CD4-positive, alpha-beta memory T cell (primary cell): Measurements from ENCODE around the gene UTP20. TPM values are rescaled to one million over a fixed set of nuclear protein-coding genes. Genes with fewer than 3 reads are reported as not detected.

Experiments used
- CTCF ChIA-PET: fragments of 350-600 bp; sonication (Branson Sonifier 250); formaldehyde crosslinking; loops from one replicate; lab custom pipeline; 2021; ENCODE audit warnings: inconsistent platforms; ENCODE audit not compliant: partially characterized antibody; lab: Charles Lee
- POLR2A ChIA-PET: fragments of 350-600 bp; sonication (Branson Sonifier 250); formaldehyde crosslinking; loops from one replicate; lab custom pipeline; 2021; ENCODE audit not compliant: partially characterized antibody; lab: Charles Lee
- DNase-seq, 5 donors: peaks; one replicate each; pipeline versions ENCODE4 v3.0.0 to v3.0.0-alpha.2; 2020 to 2022; ENCODE audit warnings: mixed read lengths in 1 of 5
- H3K27ac ChIP-seq: one replicate; pipeline ENCODE4 v1.7.0; 2013; ENCODE audit warnings: low read depth, low read length
- H3K27me3 ChIP-seq: 2 replicates; pipeline ENCODE4 v1.7.0; 2013; ENCODE audit warnings: mild to moderate bottlenecking, low read length, moderate library complexity; ENCODE audit not compliant: insufficient read depth
- H3K36me3 ChIP-seq: 2 replicates; pipeline ENCODE4 v1.7.0; 2013; ENCODE audit warnings: mild to moderate bottlenecking, low read length, moderate library complexity; ENCODE audit not compliant: insufficient read depth
- H3K4me1 ChIP-seq: 2 replicates; pipeline ENCODE4 v1.7.0; 2013; ENCODE audit warnings: mild to moderate bottlenecking, low read length, moderate library complexity; ENCODE audit not compliant: insufficient read depth
- H3K4me3 ChIP-seq, 2 donors: one replicate each; pipeline ENCODE4 v1.7.0; 2013; ENCODE audit warnings: low read length in 2 of 2, mild to moderate bottlenecking in 1 of 2
- H3K9me3 ChIP-seq, 2 donors: one replicate each; pipeline ENCODE4 v1.7.0; 2013; ENCODE audit warnings: low read length in 2 of 2, control low read depth in 1 of 2; ENCODE audit not compliant: control insufficient read depth in 1 of 2
- H3K27ac Mint-ChIP-seq, 7 donors: one replicate each; pipeline ENCODE4 v1.8.0; 2020 to 2021; ENCODE audit warnings: mixed read lengths in 7 of 7, mild to moderate bottlenecking in 6 of 7, inconsistent platforms in 3 of 7, moderate library complexity in 3 of 7
- H3K27me3 Mint-ChIP-seq, 2 donors: one replicate each; pipeline ENCODE4 v1.8.0; 2020 to 2021; ENCODE audit warnings: mixed read lengths in 2 of 2
- H3K36me3 Mint-ChIP-seq, 2 donors: one replicate each; pipeline ENCODE4 v1.8.0; 2020 to 2021; ENCODE audit warnings: mixed read lengths in 2 of 2, inconsistent platforms in 1 of 2, mild to moderate bottlenecking in 1 of 2
- H3K4me1 Mint-ChIP-seq, 4 donors: one replicate each; pipeline ENCODE4 v1.8.0; 2020 to 2021; ENCODE audit warnings: mixed read lengths in 4 of 4, mild to moderate bottlenecking in 1 of 4
- H3K4me3 Mint-ChIP-seq, 8 donors: one replicate each; pipeline ENCODE4 v1.8.0; 2020 to 2021; ENCODE audit warnings: mixed read lengths in 8 of 8, mild to moderate bottlenecking in 7 of 8, moderate library complexity in 6 of 8, inconsistent platforms in 3 of 8
- H3K9me3 Mint-ChIP-seq, 8 donors: one replicate each; pipeline ENCODE4 v1.8.0; 2020 to 2021; ENCODE audit warnings: mixed read lengths in 8 of 8, mild to moderate bottlenecking in 5 of 8, inconsistent platforms in 3 of 8, moderate library complexity in 1 of 8
- intact Hi-C: fragments of 100-400 bp; cut with micrococcal nuclease; formaldehyde crosslinking; loops from one replicate; pipeline ENCODE4 v1.15.1; 2023
- polyA plus RNA-seq, 2 donors: library from polyadenylated mRNA; unstranded; fragments of 300-500 nt; fragmentation: Illumina TruSeq; gene quantifications; one replicate each; pipeline ENCODE4 v1.2.3, GENCODE V29; 2021
- total RNA-seq, 2 experiments: library from RNA; stranded (reverse); gene quantifications; one replicate each; pipeline ENCODE4 v1.2.3, GENCODE V29; 2021

Gene UTP20
- total and polyA plus RNA-seq, 4 experiments from 2014 or later, result 3.3 to 14.9 (median 10.6) TPM

DNA sequence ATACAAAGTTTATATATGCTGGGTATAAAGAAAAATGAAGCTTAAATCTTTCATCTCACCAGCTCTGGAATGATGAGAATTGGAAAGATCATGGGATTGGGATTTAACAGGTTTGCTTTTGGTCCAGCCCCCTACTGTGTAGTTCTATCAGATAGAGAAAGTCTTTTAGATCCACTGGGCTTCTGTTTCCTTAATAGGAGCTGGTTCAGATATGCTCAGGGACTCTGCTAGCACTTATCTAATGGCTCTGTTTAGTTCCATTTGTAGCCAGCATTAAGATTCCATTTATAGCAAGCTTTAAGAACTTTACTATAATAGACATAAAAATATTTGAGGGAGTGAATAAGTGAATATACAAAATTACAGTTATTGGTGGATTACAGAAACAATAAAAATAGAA is 42.6 kb downstream of the UTP20 start:
- no peaks in the 10 kb centered on the region for H3K9me3 ChIP-seq
- no peak overlapping the region for H3K4me3 ChIP-seq
- Mint-ChIP-seq H3K36me3 (peaks cover 31 to 54% of the 10 kb centered on the region in 2 donors), H3K4me3 (no peak overlapping the region), H3K9me3 (no peaks in the 10 kb centered on the region), H3K27me3 (no peaks in the 10 kb centered on the region), H3K27ac (no peak overlapping the region), H3K4me1 (no peaks in the 10 kb centered on the region)
- peaks cover 25% of the 10 kb centered on the region for H3K36me3 ChIP-seq
- CTCF ChIA-PET, result interaction anchor here (0.9 kb wide), 1 partner anchor 40 kb away, joined by 3 read pairs; no protein-coding TSS in a partner anchor
- intact Hi-C loops, result loop anchor here (2.0 kb wide), 1 partner anchor 1088 kb away; no protein-coding TSS in a partner anchor
- H3K27me3 ChIP-seq, result no peaks in the 10 kb centered on the region
- POLR2A ChIA-PET, result no interaction called here
- no peaks in the 10 kb centered on the region for H3K4me1 ChIP-seq
- no peak for DNase-seq
- H3K27ac ChIP-seq, result no peak overlapping the region

DNA sequence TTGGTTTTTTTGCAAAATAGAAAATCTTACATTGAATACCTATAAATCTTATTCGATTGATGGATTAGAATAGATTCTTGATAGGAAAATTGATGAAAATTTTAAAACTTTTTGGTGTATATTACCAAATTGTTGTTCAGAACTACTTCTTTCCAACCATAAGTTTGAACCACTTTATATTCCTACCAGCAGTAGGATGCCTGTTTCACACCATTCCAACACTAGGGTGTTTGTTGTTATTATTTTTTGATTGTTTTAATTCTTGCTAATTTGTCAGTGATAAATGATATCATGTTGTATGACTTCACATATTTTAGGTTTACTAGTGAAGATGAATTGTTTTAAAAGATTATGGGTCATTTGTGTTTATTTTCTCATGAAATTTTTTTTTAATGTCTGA is 43.4 kb downstream of the UTP20 start:
- H3K36me3 Mint-ChIP-seq, result peaks cover 33 to 54% of the 10 kb centered on the region in 2 donors
- intact Hi-C loops, result loop anchor here (2.0 kb wide), 1 partner anchor 1088 kb away; no protein-coding TSS in a partner anchor
- no peak for DNase-seq
- H3K27me3 Mint-ChIP-seq, result no peaks in the 10 kb centered on the region
- H3K9me3 Mint-ChIP-seq, result no peaks in the 10 kb centered on the region
- H3K27ac Mint-ChIP-seq, result no peak overlapping the region
- H3K4me1 Mint-ChIP-seq, result no peaks in the 10 kb centered on the region
- Histone ChIP-seq H3K4me3 (no peak overlapping the region), H3K9me3 (no peaks in the 10 kb centered on the region), H3K27me3 (no peaks in the 10 kb centered on the region), H3K36me3 (peaks cover 21% of the 10 kb centered on the region), H3K4me1 (no peaks in the 10 kb centered on the region), H3K27ac (no peak overlapping the region)
- ChIA-PET CTCF (interaction anchor here (0.9 to 1.5 kb wide), 5 partner anchors 11 to 73 kb away, joined by 3 to 5 read pairs (median 4); no protein-coding TSS in a partner anchor), POLR2A (no interaction called here)
- no peak overlapping the region for H3K4me3 Mint-ChIP-seq

DNA sequence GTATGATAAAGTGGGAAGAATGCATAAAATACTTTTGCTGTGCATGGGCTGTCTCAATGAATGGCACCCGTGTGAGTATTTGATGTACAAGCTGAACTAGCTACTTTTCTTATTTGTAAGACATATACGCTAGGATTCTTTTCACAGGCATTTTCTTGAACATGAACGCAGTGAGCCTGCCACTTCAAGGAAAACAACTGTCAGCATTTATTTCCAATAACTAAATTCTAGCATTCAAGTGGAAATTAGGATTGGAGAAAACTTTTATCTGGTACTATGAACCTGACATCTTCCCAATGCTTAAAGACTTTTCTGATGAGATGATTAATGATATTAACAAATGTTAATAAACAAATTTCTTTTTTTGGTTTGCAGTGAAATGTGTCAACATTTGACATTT is 45.7 kb downstream of the UTP20 start:
- H3K27ac ChIP-seq, result no peak overlapping the region
- no peaks in the 10 kb centered on the region for H3K9me3 Mint-ChIP-seq
- CTCF ChIA-PET, result no interaction called here

DNA sequence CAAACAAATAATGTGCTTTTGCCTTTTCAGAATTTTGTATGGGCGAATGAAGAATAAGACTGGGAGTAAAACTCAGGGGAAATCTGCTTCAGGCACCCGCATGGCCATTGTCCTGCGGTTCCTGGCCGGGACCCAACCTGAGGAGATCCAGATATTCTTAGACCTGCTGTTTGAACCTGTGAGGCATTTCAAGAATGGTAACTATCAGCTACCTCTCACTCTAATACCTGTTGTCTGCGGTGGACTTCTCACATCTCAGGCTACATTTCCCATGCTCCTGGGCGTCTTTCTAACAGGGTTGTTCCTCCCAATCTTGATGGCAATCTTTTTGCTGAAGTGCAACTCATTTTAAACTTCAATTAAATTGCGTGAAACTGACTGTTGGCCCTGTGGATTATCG is 47.1 kb downstream of the UTP20 start:
- Mint-ChIP-seq H3K36me3 (peaks cover 43 to 52% of the 10 kb centered on the region in 2 donors), H3K4me1 (no peaks in the 10 kb centered on the region), H3K4me3 (no peak overlapping the region), H3K9me3 (no peaks in the 10 kb centered on the region), H3K27me3 (no peaks in the 10 kb centered on the region), H3K27ac (no peak overlapping the region)
- Histone ChIP-seq H3K27me3 (no peaks in the 10 kb centered on the region), H3K4me1 (no peaks in the 10 kb centered on the region), H3K36me3 (peaks cover 19% of the 10 kb centered on the region), H3K9me3 (no peaks in the 10 kb centered on the region), H3K27ac (no peak overlapping the region), H3K4me3 (no peak overlapping the region)
- no peak for DNase-seq
- ChIA-PET CTCF (no interaction called here), POLR2A (no interaction called here)
- intact Hi-C loops, result no loop called here

More for the DNA sequence above, 45.7 kb downstream of the UTP20 start:
- Histone ChIP-seq H3K9me3 (no peaks in the 10 kb centered on the region), H3K4me1 (no peaks in the 10 kb centered on the region), H3K27me3 (no peaks in the 10 kb centered on the region), H3K4me3 (no peak overlapping the region), H3K36me3 (peaks cover 19% of the 10 kb centered on the region)
- Mint-ChIP-seq H3K4me1 (no peaks in the 10 kb centered on the region), H3K4me3 (no peak overlapping the region), H3K27ac (no peak overlapping the region), H3K36me3 (peaks cover 43 to 56% of the 10 kb centered on the region in 2 donors), H3K27me3 (no peaks in the 10 kb centered on the region)
- intact Hi-C loops, result no loop called here
- DNase-seq, result no peak
- POLR2A ChIA-PET, result no interaction called here

DNA sequence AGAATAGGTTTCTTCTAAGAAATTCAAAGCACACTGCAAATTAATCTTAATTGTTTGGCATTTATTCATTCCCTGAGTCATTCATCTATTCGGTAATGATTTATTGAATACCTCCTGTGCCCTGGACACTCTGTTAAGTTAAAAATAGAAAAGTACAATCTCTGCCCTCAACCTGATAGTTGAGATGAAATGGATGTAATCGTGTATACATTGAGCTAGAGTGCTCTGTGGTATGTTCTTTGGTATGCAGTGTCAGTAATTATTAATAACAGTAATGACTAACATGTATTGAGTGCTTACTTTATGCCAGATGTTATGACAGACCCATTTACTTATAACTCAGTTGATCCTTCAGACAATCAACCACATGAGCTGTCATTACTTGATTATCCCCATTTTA is 47.6 kb downstream of the UTP20 start:
- Histone ChIP-seq H3K9me3 (no peaks in the 10 kb centered on the region), H3K27ac (no peak overlapping the region), H3K27me3 (no peaks in the 10 kb centered on the region), H3K4me3 (no peak overlapping the region), H3K4me1 (no peaks in the 10 kb centered on the region), H3K36me3 (peaks cover 19% of the 10 kb centered on the region)
- CTCF ChIA-PET, result no interaction called here
- Mint-ChIP-seq H3K27ac (no peak overlapping the region), H3K4me1 (no peaks in the 10 kb centered on the region), H3K9me3 (no peaks in the 10 kb centered on the region), H3K27me3 (no peaks in the 10 kb centered on the region), H3K36me3 (peaks cover 43 to 53% of the 10 kb centered on the region in 2 donors), H3K4me3 (no peak overlapping the region)
- POLR2A ChIA-PET, result no interaction called here
- no peak for DNase-seq
- intact Hi-C loops, result no loop called here

GRCh38 chr12:101328917-101329316 is 49.0 kb downstream of the UTP20 start:
- intact Hi-C loops, result no loop called here
- ChIA-PET POLR2A (no interaction called here), CTCF (no interaction called here)
- no peak overlapping the region for H3K4me3 Mint-ChIP-seq
- peaks cover 19% of the 10 kb centered on the region for H3K36me3 ChIP-seq
- H3K36me3 Mint-ChIP-seq, result peaks cover 51 to 62% of the 10 kb centered on the region in 2 donors
- no peaks in the 10 kb centered on the region for H3K9me3 ChIP-seq
- H3K4me1 Mint-ChIP-seq, result no peaks in the 10 kb centered on the region
- no peak for DNase-seq
- no peak overlapping the region for H3K27ac Mint-ChIP-seq
- no peak overlapping the region for H3K4me3 ChIP-seq
- no peaks in the 10 kb centered on the region for H3K27me3 ChIP-seq
- no peaks in the 10 kb centered on the region for H3K4me1 ChIP-seq
- H3K27ac ChIP-seq, result no peak overlapping the region
- H3K9me3 Mint-ChIP-seq, result no peaks in the 10 kb centered on the region
- no peaks in the 10 kb centered on the region for H3K27me3 Mint-ChIP-seq

DNA sequence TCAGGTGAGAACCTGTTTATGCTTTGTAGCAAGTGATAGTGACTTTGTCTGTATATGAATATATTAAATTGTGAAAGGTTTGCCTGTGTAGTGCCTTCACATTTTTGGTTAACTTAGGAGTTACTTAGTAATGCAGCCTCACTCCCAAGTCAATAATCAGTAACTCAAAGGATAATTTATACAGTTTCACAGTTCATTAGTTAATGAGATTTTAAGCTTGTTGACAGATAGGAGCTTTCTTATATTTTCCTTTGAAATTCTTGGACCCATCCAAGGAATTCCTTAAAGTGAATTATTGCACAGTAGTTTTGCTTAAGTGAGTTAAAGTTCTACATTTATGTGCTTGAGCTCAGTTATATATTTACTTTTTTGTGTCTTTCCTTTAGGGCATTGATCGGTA is 50.7 kb downstream of the UTP20 start:
- Histone ChIP-seq H3K27me3 (no peaks in the 10 kb centered on the region), H3K4me3 (no peak overlapping the region), H3K27ac (no peak overlapping the region), H3K9me3 (no peaks in the 10 kb centered on the region), H3K36me3 (peaks cover 15% of the 10 kb centered on the region), H3K4me1 (no peaks in the 10 kb centered on the region)
- no peak for DNase-seq
- intact Hi-C loops, result no loop called here
- CTCF ChIA-PET, result no interaction called here
- Mint-ChIP-seq H3K36me3 (peaks cover 55 to 68% of the 10 kb centered on the region in 2 donors), H3K4me3 (no peak overlapping the region), H3K27ac (no peak overlapping the region), H3K9me3 (no peaks in the 10 kb centered on the region), H3K4me1 (no peaks in the 10 kb centered on the region), H3K27me3 (no peaks in the 10 kb centered on the region)
- POLR2A ChIA-PET, result no interaction called here
